GM13976 (cell line): ENCODE data around the gene CCDC68.

Experiments
- DNase-seq: peaks from one replicate; pipeline ENCODE4 v3.0.0; 2012; ENCODE audit warnings: low spot score
- in situ Hi-C: fragments of 300-500 bp; cut with MboI; formaldehyde crosslinking; loops from one replicate; pipeline ENCODE4 v1.12.0; 2022; ENCODE audit warnings: low sequenced_read_pairs, mixed read lengths, inconsistent platforms; ENCODE audit not compliant: unreplicated experiment
- TF ChIP-seq, protein P1 (sequence below): IDR thresholded peaks from 2 replicates; pipeline ENCODE4 v1.5.1; 2012; ENCODE audit warnings: borderline replicate concordance, mild to moderate bottlenecking; ENCODE audit not compliant: insufficient read depth; ENCODE audit errors: extremely low read depth, missing control alignments, control extremely low read depth

Gene CCDC68

GRCh38 chr18:54852780-54853675 is 106.2 kb downstream of the CCDC68 start:
- in situ Hi-C loops, result no loop called here
- TF ChIP-seq, protein P1, sequence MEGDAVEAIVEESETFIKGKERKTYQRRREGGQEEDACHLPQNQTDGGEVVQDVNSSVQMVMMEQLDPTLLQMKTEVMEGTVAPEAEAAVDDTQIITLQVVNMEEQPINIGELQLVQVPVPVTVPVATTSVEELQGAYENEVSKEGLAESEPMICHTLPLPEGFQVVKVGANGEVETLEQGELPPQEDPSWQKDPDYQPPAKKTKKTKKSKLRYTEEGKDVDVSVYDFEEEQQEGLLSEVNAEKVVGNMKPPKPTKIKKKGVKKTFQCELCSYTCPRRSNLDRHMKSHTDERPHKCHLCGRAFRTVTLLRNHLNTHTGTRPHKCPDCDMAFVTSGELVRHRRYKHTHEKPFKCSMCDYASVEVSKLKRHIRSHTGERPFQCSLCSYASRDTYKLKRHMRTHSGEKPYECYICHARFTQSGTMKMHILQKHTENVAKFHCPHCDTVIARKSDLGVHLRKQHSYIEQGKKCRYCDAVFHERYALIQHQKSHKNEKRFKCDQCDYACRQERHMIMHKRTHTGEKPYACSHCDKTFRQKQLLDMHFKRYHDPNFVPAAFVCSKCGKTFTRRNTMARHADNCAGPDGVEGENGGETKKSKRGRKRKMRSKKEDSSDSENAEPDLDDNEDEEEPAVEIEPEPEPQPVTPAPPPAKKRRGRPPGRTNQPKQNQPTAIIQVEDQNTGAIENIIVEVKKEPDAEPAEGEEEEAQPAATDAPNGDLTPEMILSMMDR, result no peak
- no peak for DNase-seq
